ENCODE measurements around the gene PCDH1.

Gene PCDH1

DNA sequence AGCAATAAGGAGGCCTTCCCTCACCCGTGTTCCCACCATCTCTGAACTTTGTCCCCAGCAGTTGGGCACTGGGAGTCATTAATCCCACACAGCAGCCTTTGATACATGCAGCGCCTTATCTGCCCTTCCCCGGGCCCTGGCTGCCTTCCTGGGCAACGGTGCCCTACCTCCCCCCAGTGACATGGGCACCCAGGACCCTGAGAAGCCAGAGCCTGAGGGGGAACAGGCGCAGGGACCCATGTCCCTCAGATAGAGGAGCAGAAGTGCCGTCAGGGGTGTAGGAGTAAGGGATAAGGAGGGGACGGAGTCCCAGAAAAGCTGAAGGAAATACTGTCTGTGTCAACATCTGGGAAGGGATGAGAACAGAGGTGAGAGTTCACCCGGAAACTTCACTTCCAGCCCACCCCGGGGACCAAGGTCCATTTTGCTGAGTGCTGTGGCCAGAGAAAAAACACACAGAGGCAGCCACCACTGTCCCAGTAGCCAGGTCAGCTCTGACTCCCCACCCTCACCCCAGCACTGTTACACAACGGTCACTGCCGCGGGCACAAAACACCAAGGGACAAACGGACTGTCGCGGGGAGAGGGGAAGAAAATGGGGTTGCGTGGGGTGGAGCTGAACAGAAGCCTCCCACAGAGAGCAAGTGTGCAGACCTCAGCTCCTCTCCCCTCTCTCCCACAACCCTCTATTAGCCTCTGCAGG lies 3.8 kb downstream of the PCDH1 start:
- no peak for TF ChIP-seq FOXP2 (optimal IDR thresholded peaks at IDR 0.05; ENCODE audit: borderline replicate concordance, extremely low read depth, extremely low read length, insufficient read depth)
- no peak for TF ChIP-seq TAF1 (IDR thresholded peaks at IDR 0.05; ENCODE audit: borderline replicate concordance, insufficient read depth, low read length)
- TF ChIP-seq SIN3A (IDR thresholded peaks at IDR 0.05; ENCODE audit: borderline replicate concordance, insufficient read depth, low read length), result no peak
- TF ChIP-seq, protein P1, sequence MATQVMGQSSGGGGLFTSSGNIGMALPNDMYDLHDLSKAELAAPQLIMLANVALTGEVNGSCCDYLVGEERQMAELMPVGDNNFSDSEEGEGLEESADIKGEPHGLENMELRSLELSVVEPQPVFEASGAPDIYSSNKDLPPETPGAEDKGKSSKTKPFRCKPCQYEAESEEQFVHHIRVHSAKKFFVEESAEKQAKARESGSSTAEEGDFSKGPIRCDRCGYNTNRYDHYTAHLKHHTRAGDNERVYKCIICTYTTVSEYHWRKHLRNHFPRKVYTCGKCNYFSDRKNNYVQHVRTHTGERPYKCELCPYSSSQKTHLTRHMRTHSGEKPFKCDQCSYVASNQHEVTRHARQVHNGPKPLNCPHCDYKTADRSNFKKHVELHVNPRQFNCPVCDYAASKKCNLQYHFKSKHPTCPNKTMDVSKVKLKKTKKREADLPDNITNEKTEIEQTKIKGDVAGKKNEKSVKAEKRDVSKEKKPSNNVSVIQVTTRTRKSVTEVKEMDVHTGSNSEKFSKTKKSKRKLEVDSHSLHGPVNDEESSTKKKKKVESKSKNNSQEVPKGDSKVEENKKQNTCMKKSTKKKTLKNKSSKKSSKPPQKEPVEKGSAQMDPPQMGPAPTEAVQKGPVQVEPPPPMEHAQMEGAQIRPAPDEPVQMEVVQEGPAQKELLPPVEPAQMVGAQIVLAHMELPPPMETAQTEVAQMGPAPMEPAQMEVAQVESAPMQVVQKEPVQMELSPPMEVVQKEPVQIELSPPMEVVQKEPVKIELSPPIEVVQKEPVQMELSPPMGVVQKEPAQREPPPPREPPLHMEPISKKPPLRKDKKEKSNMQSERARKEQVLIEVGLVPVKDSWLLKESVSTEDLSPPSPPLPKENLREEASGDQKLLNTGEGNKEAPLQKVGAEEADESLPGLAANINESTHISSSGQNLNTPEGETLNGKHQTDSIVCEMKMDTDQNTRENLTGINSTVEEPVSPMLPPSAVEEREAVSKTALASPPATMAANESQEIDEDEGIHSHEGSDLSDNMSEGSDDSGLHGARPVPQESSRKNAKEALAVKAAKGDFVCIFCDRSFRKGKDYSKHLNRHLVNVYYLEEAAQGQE (IDR thresholded peaks at IDR 0.05; ENCODE audit: insufficient read depth in 1 of 2, low read depth in 2 of 2, low read length in 2 of 2), result no peak
- TF ChIP-seq POLR2AphosphoS5 (IDR thresholded peaks at IDR 0.05; ENCODE audit: low read depth, low read length), result no peak

DNA sequence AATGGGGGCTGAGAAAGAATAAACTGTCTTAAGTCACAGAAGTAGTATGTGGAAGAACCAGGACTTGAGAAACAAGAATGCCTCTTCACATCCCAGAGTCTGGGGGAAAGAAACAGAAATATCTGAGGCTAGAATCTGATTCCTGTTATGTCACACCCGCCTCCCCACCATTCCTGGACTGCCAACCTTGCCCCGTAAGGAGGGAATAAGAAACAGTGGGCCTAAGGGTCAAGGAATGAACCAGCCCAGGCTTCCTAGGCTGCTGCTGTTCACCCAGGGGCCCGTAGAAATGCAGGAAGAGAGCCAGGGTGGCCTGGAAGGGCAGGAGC lies 4.3 kb downstream of the PCDH1 start:
- no peak for TF ChIP-seq TAF1 (IDR thresholded peaks at IDR 0.05; ENCODE audit: borderline replicate concordance, insufficient read depth, low read length)
- no peak for TF ChIP-seq FOXP2 (optimal IDR thresholded peaks at IDR 0.05; ENCODE audit: borderline replicate concordance, extremely low read depth, extremely low read length, insufficient read depth)
- TF ChIP-seq POLR2AphosphoS5 (IDR thresholded peaks at IDR 0.05; ENCODE audit: low read depth, low read length), result no peak
- TF ChIP-seq, protein P1 (IDR thresholded peaks at IDR 0.05; ENCODE audit: insufficient read depth in 1 of 2, low read depth in 2 of 2, low read length in 2 of 2), result no peak
- TF ChIP-seq SIN3A (IDR thresholded peaks at IDR 0.05; ENCODE audit: borderline replicate concordance, insufficient read depth, low read length), result no peak

DNA sequence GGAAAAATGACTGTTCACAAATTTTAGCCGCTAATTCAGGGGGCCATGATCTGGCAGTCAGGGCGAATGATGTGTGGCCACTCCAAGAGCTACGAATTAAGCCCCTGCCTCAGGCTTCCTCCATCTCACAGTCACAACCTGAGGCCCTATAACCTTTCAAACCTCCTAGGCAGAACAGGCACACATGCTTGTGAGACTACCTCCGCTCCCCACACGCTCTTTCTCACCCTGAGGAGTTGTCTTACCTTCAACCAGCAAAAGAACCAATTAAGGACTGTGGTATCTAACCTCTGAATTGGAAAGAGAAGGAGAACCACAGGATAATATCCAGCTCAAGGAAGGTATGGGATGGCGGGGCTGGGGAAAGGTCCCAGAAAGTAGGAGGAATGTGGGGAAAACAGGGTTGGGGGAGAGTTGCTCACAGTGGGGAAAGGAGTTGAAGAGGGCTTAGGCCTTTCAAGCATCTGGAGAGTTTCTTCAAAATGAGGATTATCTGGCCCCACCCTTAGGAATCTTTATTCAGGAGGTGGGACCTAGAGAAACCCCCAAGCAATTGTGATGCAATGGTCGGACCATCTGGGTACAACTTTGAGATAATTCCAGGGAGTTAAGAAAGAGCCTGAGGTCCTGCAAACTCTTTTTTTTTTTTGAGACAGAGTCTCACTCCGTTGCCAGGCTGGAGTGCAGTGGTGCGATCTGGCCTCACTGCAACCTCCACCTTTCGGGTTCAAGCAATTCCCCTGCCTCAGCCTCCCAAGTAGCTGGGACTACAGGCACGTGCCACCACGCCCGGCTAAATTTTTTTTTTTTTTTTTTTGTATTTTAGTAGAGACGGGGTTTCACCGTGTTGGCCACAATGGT lies 5.5 kb downstream of the PCDH1 start:
- TF ChIP-seq, protein P1 (IDR thresholded peaks at IDR 0.05; ENCODE audit: insufficient read depth in 1 of 2, low read depth in 2 of 2, low read length in 2 of 2), result no peak
- TF ChIP-seq POLR2AphosphoS5 (IDR thresholded peaks at IDR 0.05; ENCODE audit: low read depth, low read length), result no peak
- TF ChIP-seq SIN3A (IDR thresholded peaks at IDR 0.05; ENCODE audit: borderline replicate concordance, insufficient read depth, low read length), result no peak
- TF ChIP-seq FOXP2 (optimal IDR thresholded peaks at IDR 0.05; ENCODE audit: borderline replicate concordance, extremely low read depth, extremely low read length, insufficient read depth), result no peak
- TF ChIP-seq TAF1 (IDR thresholded peaks at IDR 0.05; ENCODE audit: borderline replicate concordance, insufficient read depth, low read length), result no peak

DNA sequence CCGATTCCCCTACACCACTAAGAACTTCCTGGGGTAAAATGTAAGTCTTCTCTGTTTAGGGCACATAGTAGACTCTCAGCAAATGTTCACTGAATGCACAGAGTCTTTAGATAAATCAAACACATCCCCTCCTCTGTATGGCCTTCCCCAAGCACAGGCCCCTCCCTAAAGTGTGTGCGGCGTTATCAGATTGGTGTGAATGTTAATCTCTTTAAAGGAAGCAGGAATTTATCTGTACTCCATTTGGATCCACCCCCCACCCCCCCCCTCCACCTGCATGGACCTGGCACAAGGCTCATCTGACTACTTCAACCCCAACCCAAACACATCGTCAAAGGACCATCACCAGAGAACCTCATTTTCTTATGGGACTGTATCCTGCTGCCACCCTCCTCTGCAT lies 6.3 kb downstream of the PCDH1 start:
- TF ChIP-seq FOXP2 (optimal IDR thresholded peaks at IDR 0.05; ENCODE audit: borderline replicate concordance, extremely low read depth, extremely low read length, insufficient read depth) (no peak), TAF1 (IDR thresholded peaks at IDR 0.05; ENCODE audit: borderline replicate concordance, insufficient read depth, low read length) (no peak), SIN3A (IDR thresholded peaks at IDR 0.05; ENCODE audit: borderline replicate concordance, insufficient read depth, low read length) (no peak), POLR2AphosphoS5 (IDR thresholded peaks at IDR 0.05; ENCODE audit: low read depth, low read length) (no peak)
- TF ChIP-seq, protein P1 (IDR thresholded peaks at IDR 0.05; ENCODE audit: insufficient read depth in 1 of 2, low read depth in 2 of 2, low read length in 2 of 2), result no peak
